DOHH2 (cell line): ENCODE results near the gene EAF1.

Source experiments
- CTCF ChIP-seq: fragments of 200-600 bp; sonication (generic); IDR thresholded peaks from one replicate; pipeline ENCODE4 v1.5.1; 2014; ENCODE audit warnings: antibody characterized with exemption, mild to moderate bottlenecking, low read depth, low read length; ENCODE audit not compliant: poor library complexity, severe bottlenecking
- EZH2phosphoT487 ChIP-seq: fragments of 200-600 bp; sonication (generic); IDR thresholded peaks from 2 replicates; pipeline ENCODE4 v1.6.1; 2017; ENCODE audit warnings: borderline replicate concordance, mild to moderate bottlenecking, antibody characterized with exemption, low read length, moderate library complexity, mixed read lengths

GRCh38 chr3:15440891-15441290, 13.5 kb downstream of the EAF1 start:
- no peak for TF ChIP-seq CTCF
- no peak for TF ChIP-seq EZH2phosphoT487
